ENCODE measurements around the gene TBC1D22A. TPM values are rescaled to one million over a fixed set of nuclear protein-coding genes. Genes with fewer than 3 reads are reported as not detected.

Gene TBC1D22A
- total and polyA plus RNA-seq, 10 of the 15 experiments (the other 5 are each of a cell fraction or from before 2014, with no cell fraction given) = 0.63 to 44.7 (median 27.4) TPM

DNA sequence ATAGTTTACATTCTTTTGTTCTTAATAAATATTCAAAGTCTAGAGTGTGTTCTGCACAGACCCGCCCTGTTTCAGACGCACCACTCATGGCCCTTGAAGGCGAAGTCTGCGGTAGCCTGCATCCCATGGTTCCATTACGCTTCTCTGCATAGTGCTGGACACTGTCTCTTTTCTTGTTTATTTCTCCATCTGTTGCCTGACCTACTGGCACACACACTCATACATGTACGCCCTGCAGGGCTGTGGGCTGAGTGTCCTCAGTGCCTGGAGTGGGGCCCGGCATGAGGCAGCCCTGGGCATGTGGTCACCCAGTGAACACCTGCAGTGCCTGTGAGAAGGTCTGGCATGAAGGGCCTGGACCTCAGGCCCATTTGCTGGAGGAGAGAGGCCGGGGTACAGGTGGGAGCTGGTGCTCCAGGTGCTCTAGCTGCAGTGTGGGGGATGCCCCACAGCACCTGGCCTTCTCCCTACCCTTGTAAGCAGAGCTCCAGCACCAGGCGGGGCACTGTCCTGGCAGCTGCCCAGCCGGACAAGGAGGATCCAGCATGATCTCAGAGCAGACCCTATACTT lies 404.1 kb downstream of the TBC1D22A start:
- Histone ChIP-seq H3K27me3 (replicated peaks in 1 of 2; ENCODE audit: control insufficient read depth in 2 of 2, insufficient read depth in 2 of 2, low read length in 1 of 2) (no peaks in the 10 kb centered on the region), H3K9ac (ENCODE audit: control insufficient read depth, insufficient read depth, low read length) (no peak overlapping the region), H3K4me2 (ENCODE audit: control insufficient read depth, insufficient read depth) (no peak overlapping the region), H2AFZ (ENCODE audit: control insufficient read depth, low read depth, low read length) (no peak overlapping the region), H3K27ac (ENCODE audit: control insufficient read depth, insufficient read depth) (no peak overlapping the region), H3K4me1 (ENCODE audit: control insufficient read depth, insufficient read depth, low read length) (no peaks in the 10 kb centered on the region), H3K79me2 (ENCODE audit: control insufficient read depth, insufficient read depth, low read length) (no peaks in the 10 kb centered on the region), H3K4me3 (no peak overlapping the region), H3K9me3 (replicated peaks; ENCODE audit: control insufficient read depth, insufficient read depth, low read length) (no peaks in the 10 kb centered on the region), H4K20me1 (ENCODE audit: control insufficient read depth, insufficient read depth) (no peaks in the 10 kb centered on the region), H3K36me3 (ENCODE audit: control insufficient read depth in 2 of 2, insufficient read depth in 2 of 2, low read length in 1 of 2) (peaks cover 3 to 4% of the 10 kb centered on the region in 2 experiments; a peak in 3 of 4 replicates)
- intact Hi-C loops (cut with micrococcal nuclease; ENCODE audit: unreplicated experiment) (no loop called here), in situ Hi-C loops (cut with MboI) (no loop called here)
- ChIA-PET RAD21 (ENCODE audit: unreplicated experiment) (no interaction called here), SMC1A (ENCODE audit: uncharacterized antibody, unreplicated experiment) (no interaction called here), POLR2A (no interaction called here), CTCF (no interaction called here)
- DNase-seq (ENCODE audit: low read depth, low spot score) (no peak), FAIRE-seq (no peak), ATAC-seq (no peak)
- no TSS peak for BruUV-seq (replicated peaks)
- WGBS (ENCODE audit: insufficient coverage, insufficient replicate concordance, low lambda C conversion rate, missing lambda C conversion rate) = 95% methylated on average over 10 of the region's 10 CpGs
- TF ChIP-seq, protein P1, sequence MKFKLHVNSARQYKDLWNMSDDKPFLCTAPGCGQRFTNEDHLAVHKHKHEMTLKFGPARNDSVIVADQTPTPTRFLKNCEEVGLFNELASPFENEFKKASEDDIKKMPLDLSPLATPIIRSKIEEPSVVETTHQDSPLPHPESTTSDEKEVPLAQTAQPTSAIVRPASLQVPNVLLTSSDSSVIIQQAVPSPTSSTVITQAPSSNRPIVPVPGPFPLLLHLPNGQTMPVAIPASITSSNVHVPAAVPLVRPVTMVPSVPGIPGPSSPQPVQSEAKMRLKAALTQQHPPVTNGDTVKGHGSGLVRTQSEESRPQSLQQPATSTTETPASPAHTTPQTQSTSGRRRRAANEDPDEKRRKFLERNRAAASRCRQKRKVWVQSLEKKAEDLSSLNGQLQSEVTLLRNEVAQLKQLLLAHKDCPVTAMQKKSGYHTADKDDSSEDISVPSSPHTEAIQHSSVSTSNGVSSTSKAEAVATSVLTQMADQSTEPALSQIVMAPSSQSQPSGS (IDR thresholded peaks at IDR 0.05; ENCODE audit: low read length) = no peak
- TF ChIP-seq, protein P2, sequence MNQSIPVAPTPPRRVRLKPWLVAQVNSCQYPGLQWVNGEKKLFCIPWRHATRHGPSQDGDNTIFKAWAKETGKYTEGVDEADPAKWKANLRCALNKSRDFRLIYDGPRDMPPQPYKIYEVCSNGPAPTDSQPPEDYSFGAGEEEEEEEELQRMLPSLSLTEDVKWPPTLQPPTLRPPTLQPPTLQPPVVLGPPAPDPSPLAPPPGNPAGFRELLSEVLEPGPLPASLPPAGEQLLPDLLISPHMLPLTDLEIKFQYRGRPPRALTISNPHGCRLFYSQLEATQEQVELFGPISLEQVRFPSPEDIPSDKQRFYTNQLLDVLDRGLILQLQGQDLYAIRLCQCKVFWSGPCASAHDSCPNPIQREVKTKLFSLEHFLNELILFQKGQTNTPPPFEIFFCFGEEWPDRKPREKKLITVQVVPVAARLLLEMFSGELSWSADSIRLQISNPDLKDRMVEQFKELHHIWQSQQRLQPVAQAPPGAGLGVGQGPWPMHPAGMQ (IDR thresholded peaks at IDR 0.05; ENCODE audit: borderline replicate concordance) = no peak
- TF ChIP-seq SPI1 (IDR thresholded peaks at IDR 0.05; ENCODE audit: borderline replicate concordance, insufficient read depth, low read depth, low read length) (no peak), NFXL1 (IDR thresholded peaks at IDR 0.05; ENCODE audit: borderline replicate concordance) (no peak), ASH2L (IDR thresholded peaks at IDR 0.05; ENCODE audit: borderline replicate concordance, low read depth) (no peak), CBX5 (IDR thresholded peaks at IDR 0.05; ENCODE audit: low read depth) (no peak), RELA (IDR thresholded peaks at IDR 0.05; ENCODE audit: borderline replicate concordance, partially characterized antibody) (no peak), YBX1 (IDR thresholded peaks at IDR 0.05) (no peak), NR2C2 (IDR thresholded peaks at IDR 0.05; ENCODE audit: borderline replicate concordance, control insufficient read depth, insufficient read length, low read depth) (no peak), RCOR1 (conservative IDR thresholded peaks at IDR 0.05; ENCODE audit: low read depth, low read length) (no peak)
- TF ChIP-seq, protein P3, sequence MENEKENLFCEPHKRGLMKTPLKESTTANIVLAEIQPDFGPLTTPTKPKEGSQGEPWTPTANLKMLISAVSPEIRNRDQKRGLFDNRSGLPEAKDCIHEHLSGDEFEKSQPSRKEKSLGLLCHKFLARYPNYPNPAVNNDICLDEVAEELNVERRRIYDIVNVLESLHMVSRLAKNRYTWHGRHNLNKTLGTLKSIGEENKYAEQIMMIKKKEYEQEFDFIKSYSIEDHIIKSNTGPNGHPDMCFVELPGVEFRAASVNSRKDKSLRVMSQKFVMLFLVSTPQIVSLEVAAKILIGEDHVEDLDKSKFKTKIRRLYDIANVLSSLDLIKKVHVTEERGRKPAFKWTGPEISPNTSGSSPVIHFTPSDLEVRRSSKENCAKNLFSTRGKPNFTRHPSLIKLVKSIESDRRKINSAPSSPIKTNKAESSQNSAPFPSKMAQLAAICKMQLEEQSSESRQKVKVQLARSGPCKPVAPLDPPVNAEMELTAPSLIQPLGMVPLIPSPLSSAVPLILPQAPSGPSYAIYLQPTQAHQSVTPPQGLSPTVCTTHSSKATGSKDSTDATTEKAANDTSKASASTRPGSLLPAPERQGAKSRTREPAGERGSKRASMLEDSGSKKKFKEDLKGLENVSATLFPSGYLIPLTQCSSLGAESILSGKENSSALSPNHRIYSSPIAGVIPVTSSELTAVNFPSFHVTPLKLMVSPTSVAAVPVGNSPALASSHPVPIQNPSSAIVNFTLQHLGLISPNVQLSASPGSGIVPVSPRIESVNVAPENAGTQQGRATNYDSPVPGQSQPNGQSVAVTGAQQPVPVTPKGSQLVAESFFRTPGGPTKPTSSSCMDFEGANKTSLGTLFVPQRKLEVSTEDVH (IDR thresholded peaks at IDR 0.05; ENCODE audit: low read depth, partially characterized antibody) = no peak
- TF ChIP-seq, protein P4, sequence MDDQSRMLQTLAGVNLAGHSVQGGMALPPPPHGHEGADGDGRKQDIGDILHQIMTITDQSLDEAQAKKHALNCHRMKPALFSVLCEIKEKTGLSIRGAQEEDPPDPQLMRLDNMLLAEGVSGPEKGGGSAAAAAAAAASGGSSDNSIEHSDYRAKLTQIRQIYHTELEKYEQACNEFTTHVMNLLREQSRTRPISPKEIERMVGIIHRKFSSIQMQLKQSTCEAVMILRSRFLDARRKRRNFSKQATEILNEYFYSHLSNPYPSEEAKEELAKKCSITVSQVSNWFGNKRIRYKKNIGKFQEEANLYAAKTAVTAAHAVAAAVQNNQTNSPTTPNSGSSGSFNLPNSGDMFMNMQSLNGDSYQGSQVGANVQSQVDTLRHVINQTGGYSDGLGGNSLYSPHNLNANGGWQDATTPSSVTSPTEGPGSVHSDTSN (IDR thresholded peaks at IDR 0.05; ENCODE audit: insufficient replicate concordance, low read depth, low read length) = no peak
- TF ChIP-seq, protein P5, sequence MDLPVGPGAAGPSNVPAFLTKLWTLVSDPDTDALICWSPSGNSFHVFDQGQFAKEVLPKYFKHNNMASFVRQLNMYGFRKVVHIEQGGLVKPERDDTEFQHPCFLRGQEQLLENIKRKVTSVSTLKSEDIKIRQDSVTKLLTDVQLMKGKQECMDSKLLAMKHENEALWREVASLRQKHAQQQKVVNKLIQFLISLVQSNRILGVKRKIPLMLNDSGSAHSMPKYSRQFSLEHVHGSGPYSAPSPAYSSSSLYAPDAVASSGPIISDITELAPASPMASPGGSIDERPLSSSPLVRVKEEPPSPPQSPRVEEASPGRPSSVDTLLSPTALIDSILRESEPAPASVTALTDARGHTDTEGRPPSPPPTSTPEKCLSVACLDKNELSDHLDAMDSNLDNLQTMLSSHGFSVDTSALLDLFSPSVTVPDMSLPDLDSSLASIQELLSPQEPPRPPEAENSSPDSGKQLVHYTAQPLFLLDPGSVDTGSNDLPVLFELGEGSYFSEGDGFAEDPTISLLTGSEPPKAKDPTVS (IDR thresholded peaks at IDR 0.05; ENCODE audit: low read depth, low read length) = no peak

Measured in GM12878 (cell line).